ENCODE data around the gene RFC2.
"Not testable (repeated sequence)": the region's sequence is repeated elsewhere in the genome, so short reads cannot be mapped to it uniquely, and the experiment has no call there.

Gene RFC2

DNA sequence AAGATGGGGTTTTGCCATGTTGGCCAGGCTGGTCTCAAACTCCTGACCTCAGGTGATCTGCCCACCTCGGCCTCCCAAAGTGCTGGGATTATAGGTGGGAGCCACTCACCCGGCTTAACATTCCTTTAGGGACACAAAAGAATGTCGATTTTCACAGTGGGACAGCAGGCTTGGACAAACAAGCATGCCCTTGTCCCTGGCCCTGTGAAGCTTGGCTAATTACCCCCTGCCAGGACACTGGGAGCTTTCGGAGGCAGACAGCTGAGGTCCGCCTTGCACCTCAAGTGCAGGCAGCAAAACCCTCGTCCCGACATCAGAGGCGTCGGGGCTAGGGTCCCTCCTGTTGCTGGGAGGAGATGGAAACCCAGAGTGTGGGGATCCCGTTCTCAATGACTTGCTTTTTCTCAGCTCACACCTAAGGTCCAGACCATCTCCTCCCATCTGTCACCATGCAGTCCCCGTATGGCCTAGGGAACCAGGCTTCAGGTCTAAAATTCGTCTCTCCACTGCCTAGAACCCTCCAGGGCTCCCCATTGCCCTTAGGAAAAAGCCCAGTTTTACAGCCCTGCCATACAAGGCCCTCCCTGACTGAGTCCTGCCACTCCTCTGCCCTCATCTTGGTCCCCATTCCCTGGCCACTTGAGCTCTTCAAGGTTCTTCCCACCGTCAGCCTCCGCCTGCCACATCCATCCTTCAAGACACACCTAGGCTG, 28.7 kb upstream of the RFC2 start:
- peak; percentile 58 for DNase-seq

DNA sequence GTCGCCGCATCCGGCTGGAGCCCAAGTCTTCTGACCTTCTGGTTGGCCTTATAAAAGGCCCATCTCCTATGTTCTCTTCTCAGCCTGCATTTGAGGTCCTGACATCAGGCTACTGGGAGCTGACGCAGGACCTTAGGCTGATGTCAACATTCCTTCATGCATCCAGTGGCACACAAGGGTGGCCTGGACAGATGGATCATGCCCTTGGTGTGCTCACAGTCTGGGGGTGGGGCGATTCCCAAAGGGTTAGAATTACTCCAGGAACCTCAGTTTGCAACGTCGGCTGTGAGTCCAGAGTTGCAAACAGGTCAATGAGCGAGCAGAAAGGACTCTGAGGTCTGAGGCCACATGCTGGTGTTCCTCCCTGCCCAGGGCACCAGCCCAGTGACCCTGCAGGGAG, 26.8 kb upstream of the RFC2 start:
- DNase-seq: no peak

DNA sequence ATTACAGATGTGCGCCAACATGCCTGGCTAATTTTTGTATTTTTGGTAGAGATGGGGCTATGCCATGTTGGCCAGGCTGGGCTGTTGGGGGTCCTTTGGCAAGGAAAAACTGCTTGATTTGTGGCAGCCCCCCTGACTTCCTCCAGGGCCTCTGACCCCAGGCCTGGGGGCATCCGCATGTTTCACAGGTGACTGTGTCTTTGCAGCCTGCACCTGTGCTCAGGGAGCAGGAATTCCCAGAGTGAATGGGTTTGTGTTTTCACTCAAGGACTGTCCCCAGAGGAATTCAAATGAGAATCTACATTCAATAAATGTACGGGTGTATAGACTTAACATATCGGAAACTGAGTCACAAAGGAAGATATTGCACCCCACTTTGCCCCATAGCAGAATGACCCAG, 23.4 kb upstream of the RFC2 start:
- no peak for DNase-seq

DNA sequence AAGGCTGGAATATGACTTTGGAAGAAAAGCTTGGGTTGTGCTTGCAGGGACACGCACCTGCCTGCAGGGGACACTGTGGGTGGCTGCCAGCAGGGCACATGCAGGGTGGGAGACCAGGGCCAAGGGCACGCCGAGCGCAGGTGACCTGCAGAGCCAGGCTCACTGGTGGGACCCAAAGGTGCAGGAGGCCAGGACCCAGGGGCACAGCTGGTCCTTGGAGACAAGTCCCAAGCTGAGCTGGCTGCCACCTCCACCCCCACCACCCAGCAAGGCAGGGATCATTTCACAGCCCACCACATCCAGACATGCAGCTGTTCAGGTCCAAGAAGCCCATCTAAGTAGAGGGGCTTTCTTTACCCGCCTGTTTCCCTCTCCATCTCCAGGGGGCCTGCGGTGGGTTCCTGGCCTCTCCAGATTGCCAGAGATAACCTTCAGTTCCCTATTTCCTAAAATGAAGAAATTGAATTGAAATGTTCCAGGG, 21.2 kb upstream of the RFC2 start:
- DNase-seq: peak; percentile 38

DNA sequence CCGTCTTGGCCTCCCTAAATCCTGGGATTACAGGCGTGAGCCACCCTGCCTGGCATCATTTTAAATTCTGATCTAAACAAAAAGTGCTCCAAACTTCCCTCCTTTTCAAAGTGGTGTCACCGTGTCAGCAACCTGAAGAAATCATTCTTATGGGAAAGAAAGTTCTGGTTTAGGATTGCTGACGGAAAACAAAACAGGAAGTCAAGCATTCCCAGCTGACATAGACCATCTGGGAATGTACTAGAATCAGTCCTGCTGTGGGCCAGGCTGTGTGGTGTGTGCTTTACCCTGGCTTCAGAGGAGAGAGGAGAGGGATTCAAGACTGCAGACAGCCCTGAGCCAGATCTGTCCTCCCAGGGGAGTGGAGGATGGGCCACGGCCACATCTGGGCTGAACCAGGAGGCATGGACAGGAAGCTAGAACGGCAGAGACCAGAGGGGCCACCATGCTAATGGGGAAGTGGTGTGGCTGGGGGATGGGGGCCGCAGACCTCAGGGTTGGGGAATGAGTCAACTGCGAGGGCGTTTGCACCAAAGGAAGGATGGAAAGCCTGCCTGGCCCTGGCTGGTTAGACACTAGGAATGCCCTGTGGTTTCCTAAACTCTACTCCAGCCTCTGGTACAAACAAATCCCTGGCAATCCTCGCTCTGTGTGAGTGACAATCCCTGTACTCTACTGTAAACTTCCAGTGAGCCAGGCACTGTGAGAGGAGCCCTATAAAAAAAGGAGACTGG, 18.3 kb upstream of the RFC2 start:
- peak; percentile 30 for DNase-seq

DNA sequence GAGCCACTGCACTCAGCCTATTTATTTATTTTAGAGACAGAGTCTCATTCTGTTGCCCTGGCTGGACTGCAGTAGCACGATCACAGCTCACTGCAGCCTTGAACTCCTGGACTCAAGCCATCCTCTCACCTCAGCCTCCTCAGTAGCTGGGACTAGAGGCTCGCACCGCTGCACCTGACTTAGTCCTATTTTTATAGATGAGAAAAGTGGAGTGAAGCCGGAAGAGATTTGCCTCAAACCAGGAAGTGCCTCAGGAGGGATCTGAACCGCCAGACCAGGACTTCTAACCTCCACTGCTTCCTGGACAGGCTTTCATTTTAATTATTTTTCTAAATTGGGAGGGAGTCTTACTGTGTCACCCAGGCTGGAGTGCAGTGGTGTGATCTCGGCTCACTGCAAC, 17.5 kb upstream of the RFC2 start:
- no peak for DNase-seq

DNA sequence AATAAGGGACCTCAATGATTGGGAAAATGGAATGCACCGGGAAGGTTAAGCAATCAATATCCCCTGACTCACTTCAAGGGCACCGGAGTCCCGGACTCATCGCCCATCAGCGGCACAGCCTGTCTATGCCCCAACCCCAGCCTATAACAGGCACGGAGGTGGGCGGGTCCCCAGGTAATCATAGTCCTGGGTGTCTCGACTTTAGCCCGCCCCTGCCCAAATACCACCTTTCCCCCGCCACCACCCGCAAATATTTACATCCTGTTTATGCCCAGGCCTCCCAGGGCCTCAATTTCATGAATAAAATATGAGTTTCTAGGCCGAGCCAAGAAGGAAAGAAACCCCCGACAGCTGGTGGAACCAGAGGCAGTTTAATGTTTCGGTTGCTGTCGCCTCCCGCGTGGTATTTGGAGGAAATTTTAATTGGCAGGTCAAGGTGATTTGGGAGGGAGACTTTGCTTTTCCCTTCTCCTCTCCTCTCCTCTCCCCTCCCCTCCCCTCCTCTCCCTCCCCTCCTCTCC, 15.6 kb upstream of the RFC2 start:
- DNase-seq: peak; percentile 94

DNA sequence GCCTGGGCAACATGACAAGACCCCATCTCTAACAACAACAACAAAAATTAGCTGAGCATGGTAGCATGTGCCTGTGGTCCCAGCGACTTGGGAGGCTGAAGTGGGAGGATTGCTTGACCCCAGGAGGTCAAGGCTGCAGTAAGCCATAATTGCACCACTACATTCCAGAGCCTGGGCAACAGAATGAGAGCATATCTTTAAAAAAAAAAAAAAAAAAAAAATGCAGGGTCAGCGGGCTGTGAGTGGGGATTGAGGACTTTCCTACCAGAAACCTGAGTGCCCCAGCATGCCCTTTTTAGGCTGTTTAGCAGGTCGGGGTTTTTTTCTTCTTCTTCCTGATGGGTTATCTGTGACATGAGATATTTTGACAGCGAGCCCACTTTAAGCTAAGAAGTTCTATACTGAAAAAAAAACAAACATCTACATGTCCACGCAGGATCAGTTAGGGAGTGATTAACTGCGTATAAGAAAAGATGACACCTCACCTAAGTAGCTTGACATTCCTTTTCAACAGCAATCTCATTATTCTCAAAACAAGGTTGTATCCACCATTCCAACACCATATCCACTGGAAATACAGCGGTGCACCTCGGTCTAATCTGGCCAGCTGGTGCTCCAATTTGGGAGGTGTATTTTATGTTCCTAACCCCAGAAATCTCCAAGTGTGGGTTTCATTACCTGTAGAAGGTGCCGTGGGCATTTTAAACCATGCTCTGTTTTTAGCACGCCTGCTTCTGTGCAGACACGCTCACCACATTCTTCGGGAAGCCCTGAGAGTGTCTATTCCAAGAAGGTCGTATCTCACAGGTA, 13.8 kb upstream of the RFC2 start:
- DNase-seq: no peak

DNA sequence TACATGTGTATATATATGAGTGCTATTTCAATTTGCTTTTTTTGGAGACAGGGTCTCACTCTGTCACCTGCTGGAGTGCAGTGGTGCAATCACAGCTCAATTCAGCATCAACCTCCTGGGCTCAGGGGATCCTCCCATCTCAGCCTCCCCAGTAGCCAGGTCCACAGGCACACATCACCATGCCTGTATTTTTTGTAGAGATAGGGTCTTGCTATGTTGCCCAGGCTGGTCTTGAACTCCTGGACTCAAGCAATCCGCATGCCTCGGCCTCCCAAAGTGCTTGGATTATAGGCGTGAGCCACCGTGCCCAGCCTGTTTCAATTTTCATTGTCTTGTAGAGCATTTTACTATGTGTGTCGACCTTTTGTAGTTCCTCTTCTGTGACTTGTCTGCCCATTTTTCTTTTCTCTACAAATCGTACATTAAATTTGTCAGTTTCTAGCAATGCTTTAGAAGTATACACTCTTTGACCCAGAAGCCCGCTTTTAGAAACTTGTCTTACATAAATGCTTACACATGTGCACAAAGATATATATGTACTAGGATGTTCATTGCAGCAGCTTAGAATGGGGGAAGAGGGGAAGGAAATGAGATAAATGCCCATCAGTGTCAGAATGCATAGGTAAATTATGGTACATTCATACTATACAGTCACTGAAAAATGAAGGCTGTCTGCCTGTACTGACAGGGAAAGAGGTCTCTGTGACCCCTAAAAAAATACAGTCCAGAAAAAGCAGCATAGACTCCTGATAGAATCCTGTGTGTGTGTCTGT, 12.2 kb upstream of the RFC2 start:
- no peak for DNase-seq

DNA sequence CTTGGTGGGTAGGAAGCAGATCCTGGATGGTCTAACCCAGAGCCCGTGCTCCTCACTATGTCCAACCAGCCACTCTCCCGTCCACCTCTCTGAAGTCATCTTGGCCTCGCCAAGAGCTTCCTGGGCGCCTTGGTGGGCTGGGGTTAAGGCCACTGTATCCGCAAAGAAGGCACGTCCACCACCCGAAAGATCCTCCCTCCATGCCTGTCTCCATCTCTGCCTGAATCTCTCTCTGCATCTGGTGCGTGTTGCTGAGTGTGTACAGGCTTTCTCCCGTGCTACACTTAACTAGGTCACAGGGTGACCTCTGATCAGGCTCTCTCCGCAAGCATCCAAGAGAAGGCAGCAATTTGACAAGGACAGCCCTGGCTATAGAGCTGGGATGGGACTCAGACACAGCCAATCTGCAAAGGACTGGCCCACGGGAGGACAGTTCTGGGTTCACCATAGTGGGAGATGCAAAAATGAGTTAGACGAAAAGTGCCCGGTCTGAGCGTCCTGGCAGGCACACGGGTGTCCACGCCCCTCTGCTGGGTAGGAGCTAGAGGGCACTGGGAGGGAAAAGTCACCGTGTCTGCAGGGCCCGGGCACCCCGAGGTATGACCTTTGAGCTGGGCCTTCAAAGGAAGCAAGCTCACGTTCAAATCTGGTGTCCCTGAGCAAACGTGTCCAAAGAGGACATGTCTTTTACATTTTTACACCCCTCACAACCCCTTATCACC, 9.4 kb upstream of the RFC2 start:
- no peak for DNase-seq

DNA sequence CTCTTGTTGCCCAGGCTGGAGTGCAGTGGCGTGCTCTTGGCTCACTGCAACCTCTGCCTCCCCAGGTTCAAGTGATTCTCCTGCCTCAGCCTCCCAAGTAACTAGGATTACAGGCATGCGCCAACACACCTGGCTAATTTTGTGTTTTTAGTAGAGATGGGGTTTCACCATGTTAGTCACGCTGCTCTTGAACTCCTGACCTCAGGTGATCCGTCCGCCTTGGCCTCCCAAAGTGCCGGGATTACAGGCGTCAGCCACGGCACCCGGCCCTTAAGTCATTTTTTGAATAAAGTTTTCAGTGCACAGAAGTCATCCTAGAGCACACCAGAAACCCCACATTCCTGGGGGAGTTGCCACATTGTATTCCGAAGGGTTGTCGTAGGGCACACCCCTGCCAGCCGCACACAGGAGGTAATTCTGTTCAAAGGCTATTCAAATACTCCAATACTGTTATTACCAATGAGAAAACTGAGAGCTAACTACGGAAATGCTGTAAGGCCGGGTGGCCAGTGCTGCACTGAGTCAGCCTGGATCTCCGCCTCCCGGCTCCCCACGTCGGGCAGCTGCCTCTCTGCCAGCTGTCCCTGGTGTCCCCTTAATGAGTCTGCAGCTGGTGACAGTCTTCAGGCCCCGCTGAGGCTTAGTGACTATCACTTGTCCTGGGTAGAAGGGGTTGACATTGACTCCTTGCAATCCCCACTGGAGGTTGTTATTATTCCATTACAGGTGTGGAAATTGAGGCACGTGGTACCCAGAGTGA, 8.6 kb upstream of the RFC2 start:
- DNase-seq: peak; percentile 66

DNA sequence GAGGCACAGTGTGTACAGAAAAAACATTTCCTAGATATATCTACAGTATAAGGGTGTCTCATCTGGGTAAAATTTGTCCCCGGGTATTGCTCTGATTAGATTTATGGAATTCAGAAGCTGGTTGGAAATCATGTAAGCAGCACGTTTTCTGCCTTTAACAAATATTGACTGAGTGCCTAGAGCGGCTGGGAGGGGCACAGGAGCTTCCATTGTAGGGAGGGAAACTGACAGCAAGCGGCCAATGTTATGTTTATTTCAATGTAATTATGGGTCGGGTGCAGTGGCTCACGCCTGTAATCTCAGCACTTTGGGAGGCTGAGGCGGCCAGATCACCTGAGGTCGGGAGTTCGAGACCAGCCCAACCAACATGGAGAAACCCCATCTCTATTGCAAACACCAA, 4.4 kb upstream of the RFC2 start:
- DNase-seq: peak; percentile 73

DNA sequence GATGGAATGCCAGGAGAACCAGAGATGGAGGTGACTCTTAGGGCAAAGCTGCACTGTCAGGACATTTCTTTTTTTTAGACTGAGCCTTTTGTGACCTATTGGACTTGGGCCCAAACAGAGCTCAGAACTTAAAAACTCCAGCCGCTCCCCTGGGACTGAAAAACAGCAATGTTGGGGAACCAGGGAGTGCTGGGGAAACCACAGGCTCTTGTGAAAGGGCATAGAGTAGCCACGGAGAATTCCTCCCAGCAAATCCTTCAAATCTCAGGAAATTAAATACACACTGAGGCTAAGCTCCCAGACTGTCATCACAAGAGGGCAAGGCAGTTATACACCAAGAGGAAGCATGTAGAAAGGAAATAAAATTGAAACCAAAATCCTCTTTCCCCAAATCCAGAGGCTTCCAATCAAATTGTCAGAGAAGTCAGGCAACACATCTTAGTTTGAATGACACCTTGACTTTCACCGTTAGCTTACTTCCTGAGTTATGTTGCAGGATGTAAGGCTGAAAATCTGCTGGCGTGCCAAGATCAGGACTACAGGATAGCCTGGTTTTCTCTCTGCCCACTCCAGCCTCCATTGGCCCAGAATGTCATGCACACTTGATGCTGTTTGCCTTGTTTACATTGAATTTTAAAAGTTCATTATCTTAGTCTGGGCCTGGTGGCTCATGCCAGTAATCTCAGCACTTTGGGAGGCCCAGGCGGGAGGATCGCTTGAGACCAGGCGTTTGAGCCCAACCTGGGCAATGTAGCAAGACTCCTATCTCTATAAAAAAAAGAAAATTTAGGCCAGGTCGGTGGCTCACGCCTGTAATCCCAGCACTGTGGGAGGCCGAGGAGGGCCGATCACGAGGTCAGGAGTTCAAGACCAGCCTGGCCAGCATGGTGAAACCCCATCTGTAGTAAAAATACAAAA, 2.6 kb upstream of the RFC2 start:
- no peak for DNase-seq

DNA sequence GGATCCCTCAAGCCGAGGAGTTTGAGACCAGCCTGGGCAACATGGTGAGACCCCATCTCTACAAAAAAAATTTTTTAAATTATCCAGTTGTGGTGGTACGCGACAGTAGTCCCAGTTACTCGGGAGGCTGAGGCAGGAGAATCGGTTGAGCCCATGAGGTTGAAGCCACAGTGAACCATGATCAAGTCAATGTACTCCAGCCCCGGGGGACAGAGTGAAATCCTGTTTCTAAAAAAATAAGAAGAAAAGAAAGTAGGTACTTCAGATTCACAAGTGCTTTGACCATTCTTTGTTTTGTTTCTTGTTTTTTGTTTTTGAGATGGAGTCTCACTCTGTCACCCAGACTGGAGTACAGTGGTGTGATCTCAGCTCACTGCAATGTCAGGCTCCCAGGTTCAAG, 1.3 kb upstream of the RFC2 start:
- DNase-seq: not testable (repeated sequence)

DNA sequence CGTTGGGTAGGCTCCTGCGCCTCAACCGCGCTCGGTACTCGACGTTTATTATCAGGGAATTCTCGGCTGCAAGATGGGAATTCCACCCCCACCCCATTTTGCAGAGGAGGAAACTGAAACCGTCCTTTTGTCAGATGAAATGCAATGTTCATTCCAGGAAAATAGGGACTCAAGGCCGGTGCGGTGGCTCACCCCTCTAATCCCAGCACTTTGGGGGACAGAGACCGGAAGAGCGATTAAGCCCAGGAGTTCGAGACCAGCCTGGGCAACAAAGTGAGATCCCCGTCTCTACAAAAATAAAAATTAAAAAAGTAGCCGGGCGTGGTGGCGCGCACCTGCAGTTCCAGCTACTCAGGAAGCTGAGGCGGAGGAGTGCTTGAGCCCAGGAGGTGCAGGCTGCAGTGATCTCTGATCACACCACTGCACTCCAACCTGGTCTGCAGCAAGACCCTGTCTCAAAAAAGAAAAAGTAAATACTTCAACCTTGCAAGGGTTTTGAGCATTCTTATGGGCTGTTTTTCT, 720 bp upstream of the RFC2 start:
- DNase-seq: peak; percentile 59

DNA sequence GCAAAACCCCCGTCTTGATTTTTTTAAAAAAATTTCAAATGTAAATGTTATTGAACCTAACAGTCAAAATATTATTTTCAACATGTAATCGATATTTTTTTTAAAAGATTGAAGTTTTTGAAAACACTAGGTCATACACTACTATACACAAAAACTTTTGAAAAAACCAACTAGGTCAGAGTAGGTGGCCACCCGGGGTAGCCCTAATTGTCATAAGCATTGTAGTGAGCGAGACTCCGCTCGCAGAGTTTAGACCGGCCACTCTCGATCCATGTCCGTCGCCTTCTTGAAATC, 417 bp downstream of the RFC2 start:
- peak; percentile 69 for DNase-seq

DNA sequence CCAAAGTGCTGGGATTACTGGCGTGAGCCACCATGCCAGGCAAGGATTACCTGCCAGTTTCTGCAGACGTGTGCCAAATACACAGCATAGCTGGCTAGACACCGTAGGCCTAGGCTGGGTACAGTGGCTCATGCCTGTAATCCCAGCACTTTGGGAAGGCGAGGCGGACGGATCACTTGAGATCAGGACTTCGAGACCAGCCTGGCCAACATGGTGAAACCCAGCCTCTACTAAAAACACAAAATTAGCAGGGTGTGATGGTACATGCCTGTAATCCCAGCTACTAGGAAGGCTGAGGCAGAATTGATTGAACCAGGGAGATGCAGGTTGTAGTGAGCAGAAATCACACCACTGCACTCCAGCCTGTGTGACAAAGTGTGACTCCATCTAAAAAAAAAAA, 868 bp downstream of the RFC2 start:
- DNase-seq: no peak

DNA sequence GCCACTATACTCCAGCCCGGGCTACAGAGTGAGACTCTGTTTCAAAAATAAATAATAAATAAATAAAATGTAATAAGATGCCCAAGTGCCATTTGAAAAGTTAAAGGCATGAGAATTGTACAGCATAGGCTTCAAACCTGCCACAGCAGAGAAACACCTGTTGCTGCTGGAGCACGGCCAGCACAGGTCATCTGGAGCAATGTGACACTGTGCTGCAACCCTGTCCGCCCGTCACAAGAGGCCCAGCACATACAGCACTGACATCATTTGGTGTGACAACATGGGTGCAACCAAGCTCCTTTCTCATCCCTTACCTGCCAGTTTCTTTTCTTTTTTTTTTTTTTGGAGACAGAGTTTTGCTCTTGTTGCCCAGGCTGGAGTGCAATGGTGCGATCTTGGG, 1.3 kb downstream of the RFC2 start:
- peak; percentile 44 for DNase-seq

DNA sequence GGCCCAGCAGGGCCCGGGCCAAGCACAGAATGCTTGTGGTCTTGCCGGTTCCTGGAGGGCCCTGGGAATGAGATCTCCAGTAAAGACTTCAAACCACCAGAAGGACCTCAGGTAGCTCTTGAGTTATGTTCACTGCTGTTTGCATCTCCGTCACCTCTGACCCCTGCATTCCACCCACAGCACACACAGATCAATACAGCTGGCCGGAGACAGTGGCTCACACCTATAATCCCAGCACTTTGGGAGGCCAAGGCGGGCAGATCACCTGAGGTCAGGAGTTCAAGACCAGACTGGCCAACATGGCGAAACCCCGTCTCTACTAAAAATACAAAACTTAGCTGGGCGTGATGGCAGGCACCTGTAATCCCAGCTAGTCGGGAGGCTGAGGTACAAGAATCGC, 5.1 kb downstream of the RFC2 start:
- not testable (repeated sequence) for DNase-seq

DNA sequence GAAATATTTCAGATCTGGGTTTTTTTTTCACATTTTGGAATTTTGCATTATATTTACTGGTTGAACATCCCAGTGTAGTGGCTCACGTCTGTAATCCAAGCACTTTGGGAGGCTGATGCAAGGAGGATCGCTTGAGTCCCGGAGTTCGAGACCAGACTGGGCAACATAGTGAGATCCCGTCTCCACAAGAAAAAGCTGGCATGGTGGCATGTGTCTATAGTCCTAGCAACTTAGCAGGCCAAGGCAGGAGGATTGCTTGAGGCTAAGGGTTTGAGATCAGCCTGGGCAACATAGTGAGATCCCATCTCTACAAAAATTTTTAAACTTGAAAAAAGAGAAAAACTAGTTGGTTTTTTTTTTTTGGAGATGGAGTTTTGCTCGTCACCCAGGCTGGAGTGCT, 6.0 kb downstream of the RFC2 start:
- no peak for DNase-seq
